ENCODE data around the gene B3GALT6. TPM values are rescaled to one million over a fixed set of nuclear protein-coding genes. Genes with fewer than 3 reads are reported as not detected.

Gene B3GALT6
- total RNA-seq, 2 donors from 2014 or later: 18.4 to 35.6 TPM

- no peak overlapping the region for H3K27ac ChIP-seq
- no peaks in the 10 kb centered on the region for H3K36me3 ChIP-seq (replicated peaks in 1 of 2; ENCODE audit: insufficient read depth in 1 of 2, low read depth in 2 of 2)
- no peak for ATAC-seq
- H3K4me3 ChIP-seq: no peak overlapping the region
- no peaks in the 10 kb centered on the region for H3K27me3 ChIP-seq
- WGBS, 2 donors: 66 to 87% methylated on average over 3 to 15 of the region's 15 CpGs
- DNase-seq: no peak
- no peaks in the 10 kb centered on the region for H3K9me3 ChIP-seq
- H3K4me1 ChIP-seq: peaks cover 34% of the 10 kb centered on the region
- intact Hi-C loops (cut with DNase I): no loop called here
- TF ChIP-seq POLR2A (IDR thresholded peaks at IDR 0.05) (no peak), CTCF (IDR thresholded peaks at IDR 0.05) (no peak)
Observed at GRCh38 chr1:1274931-1275431, 42.9 kb downstream of the B3GALT6 start.

GRCh38 chr1:1275836-1276235, 43.8 kb downstream of the B3GALT6 start:
- DNase-seq (no peak), ATAC-seq (no peak)
- intact Hi-C loops (cut with DNase I): no loop called here
- H3K4me3 ChIP-seq: no peak overlapping the region
- no peaks in the 10 kb centered on the region for H3K36me3 ChIP-seq (replicated peaks in 1 of 2; ENCODE audit: insufficient read depth in 1 of 2, low read depth in 2 of 2)
- TF ChIP-seq POLR2A (IDR thresholded peaks at IDR 0.05) (no peak), CTCF (IDR thresholded peaks at IDR 0.05) (no peak)
- no peaks in the 10 kb centered on the region for H3K27me3 ChIP-seq
- H3K4me1 ChIP-seq: peaks cover 25% of the 10 kb centered on the region
- no peak overlapping the region for H3K27ac ChIP-seq
- 77 to 78% methylated on average over 9 of the region's 9 CpGs for WGBS, 2 donors
- H3K9me3 ChIP-seq: no peaks in the 10 kb centered on the region

GRCh38 chr1:1278620-1279019, 46.6 kb downstream of the B3GALT6 start:
- DNase-seq (no peak), ATAC-seq (no peak)
- Histone ChIP-seq H3K4me3 (no peak overlapping the region), H3K4me1 (peaks cover 21% of the 10 kb centered on the region), H3K9me3 (no peaks in the 10 kb centered on the region), H3K36me3 (replicated peaks in 1 of 2; ENCODE audit: insufficient read depth in 1 of 2, low read depth in 2 of 2) (no peaks in the 10 kb centered on the region), H3K27me3 (no peaks in the 10 kb centered on the region), H3K27ac (no peak overlapping the region)
- WGBS, 2 donors: 92% methylated on average over 12 of the region's 13 CpGs
- intact Hi-C loops (cut with DNase I): no loop called here
- TF ChIP-seq CTCF (IDR thresholded peaks at IDR 0.05): no peak
- TF ChIP-seq POLR2A (IDR thresholded peaks at IDR 0.05): no peak

GRCh38 chr1:1279028-1279427, 47.0 kb downstream of the B3GALT6 start:
- Histone ChIP-seq H3K9me3 (no peaks in the 10 kb centered on the region), H3K4me1 (peaks cover 21% of the 10 kb centered on the region), H3K27me3 (no peaks in the 10 kb centered on the region), H3K36me3 (replicated peaks in 1 of 2; ENCODE audit: insufficient read depth in 1 of 2, low read depth in 2 of 2) (no peaks in the 10 kb centered on the region), H3K4me3 (no peak overlapping the region), H3K27ac (no peak overlapping the region)
- 94% methylated on average over 17 of the region's 17 CpGs for WGBS, 2 donors
- intact Hi-C loops (cut with DNase I): no loop called here
- TF ChIP-seq POLR2A (IDR thresholded peaks at IDR 0.05): no peak
- no peak for TF ChIP-seq CTCF (IDR thresholded peaks at IDR 0.05)
- DNase-seq (no peak), ATAC-seq (no peak)

- H3K27ac ChIP-seq: peak overlapping the region in 1 of 4 donors; percentile 80
- intact Hi-C loops (cut with DNase I): no loop called here
- no peak for ATAC-seq
Observed at GRCh38 chr1:1280782-1281481, 48.9 kb downstream of the B3GALT6 start.

More at GRCh38 chr1:1280782-1281481, 48.9 kb downstream of the B3GALT6 start:
- H3K4me1 ChIP-seq: peaks cover 14% of the 10 kb centered on the region
- WGBS, 2 donors: 83 to 85% methylated on average over 8 to 21 of the region's 21 CpGs
- TF ChIP-seq POLR2A (IDR thresholded peaks at IDR 0.05) (no peak), CTCF (IDR thresholded peaks at IDR 0.05) (no peak)
- no peaks in the 10 kb centered on the region for H3K36me3 ChIP-seq (replicated peaks in 1 of 2; ENCODE audit: insufficient read depth in 1 of 2, low read depth in 2 of 2)
- no peak for DNase-seq
- H3K4me3 ChIP-seq: no peak overlapping the region
- no peaks in the 10 kb centered on the region for H3K9me3 ChIP-seq
- H3K27me3 ChIP-seq: peaks cover 0 to 3% of the 10 kb centered on the region in 2 donors

Measured in body of pancreas (tissue), 4 donors.